Measurements from ENCODE around the gene TPD52L1.

The TPD52L1 gene

DNA sequence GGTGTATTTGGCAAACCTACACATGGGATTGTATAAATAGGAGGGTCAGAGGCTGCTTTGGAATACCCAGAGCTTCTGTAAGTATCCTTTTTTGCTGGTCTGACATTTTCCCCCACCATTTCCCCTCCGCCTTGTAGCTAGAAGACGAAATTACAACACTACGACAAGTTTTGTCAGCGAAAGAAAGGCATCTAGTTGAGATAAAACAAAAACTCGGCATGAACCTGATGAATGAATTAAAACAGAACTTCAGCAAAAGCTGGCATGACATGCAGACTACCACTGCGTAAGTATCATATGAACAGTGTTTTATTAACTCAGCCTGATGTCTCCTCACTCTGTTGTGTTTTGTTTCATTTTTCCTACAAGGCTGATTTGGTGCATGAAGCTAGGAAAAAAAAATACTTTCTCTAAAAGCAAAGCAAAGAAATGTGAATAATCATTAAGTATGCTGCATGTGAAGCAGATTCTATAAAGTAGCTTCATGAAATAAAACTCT is 75.5 kb downstream of the TPD52L1 start:
- no peak overlapping the region for H3K27ac ChIP-seq

DNA sequence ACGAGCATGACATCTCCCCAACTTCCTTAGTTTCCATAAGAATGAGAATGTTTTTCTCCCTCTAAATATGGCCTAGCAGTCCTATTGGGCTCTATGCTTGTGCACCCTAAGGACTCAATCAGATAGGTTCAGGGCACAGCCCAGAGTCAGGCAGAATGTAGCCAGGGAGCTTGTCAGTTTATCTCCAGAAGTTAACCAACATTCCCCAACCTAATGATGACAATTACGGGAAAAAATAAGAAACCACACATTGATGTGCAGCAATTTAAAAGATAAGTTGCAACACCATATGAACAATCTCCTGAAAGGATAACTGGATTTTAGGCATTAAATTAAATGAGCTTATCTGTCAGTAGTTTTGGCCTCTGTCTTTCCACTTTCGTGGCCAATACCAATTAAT is 77.1 kb downstream of the TPD52L1 start:
- TF ChIP-seq, protein P1, sequence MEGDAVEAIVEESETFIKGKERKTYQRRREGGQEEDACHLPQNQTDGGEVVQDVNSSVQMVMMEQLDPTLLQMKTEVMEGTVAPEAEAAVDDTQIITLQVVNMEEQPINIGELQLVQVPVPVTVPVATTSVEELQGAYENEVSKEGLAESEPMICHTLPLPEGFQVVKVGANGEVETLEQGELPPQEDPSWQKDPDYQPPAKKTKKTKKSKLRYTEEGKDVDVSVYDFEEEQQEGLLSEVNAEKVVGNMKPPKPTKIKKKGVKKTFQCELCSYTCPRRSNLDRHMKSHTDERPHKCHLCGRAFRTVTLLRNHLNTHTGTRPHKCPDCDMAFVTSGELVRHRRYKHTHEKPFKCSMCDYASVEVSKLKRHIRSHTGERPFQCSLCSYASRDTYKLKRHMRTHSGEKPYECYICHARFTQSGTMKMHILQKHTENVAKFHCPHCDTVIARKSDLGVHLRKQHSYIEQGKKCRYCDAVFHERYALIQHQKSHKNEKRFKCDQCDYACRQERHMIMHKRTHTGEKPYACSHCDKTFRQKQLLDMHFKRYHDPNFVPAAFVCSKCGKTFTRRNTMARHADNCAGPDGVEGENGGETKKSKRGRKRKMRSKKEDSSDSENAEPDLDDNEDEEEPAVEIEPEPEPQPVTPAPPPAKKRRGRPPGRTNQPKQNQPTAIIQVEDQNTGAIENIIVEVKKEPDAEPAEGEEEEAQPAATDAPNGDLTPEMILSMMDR (conservative IDR thresholded peaks at IDR 0.05), result no peak
- no peak overlapping the region; the same call in 1 of the 2 replicates for H3K27ac ChIP-seq

More for the DNA sequence above, 75.5 kb downstream of the TPD52L1 start:
- TF ChIP-seq, protein P1 (conservative IDR thresholded peaks at IDR 0.05), result no peak

DNA sequence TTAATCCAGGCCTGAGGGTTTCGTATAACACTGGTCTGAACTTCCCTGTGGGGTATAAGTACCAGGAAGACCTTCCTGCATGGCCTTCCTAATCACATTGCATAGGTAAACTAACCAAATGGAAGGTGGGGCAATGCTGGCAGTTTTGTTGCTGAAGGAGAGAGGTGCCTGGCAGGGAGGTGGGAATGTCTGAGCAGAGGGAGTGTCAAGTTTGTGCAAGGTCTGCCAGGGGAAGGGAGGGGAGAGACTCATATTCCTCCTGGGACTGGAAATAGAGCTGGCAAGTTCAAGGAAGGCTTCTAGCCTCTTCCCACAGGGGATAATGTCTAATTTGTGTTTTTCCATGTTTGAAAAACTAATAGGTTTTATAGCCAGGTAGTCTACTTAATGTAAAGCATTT is 77.6 kb downstream of the TPD52L1 start:
- TF ChIP-seq, protein P1 (conservative IDR thresholded peaks at IDR 0.05), result no peak

DNA sequence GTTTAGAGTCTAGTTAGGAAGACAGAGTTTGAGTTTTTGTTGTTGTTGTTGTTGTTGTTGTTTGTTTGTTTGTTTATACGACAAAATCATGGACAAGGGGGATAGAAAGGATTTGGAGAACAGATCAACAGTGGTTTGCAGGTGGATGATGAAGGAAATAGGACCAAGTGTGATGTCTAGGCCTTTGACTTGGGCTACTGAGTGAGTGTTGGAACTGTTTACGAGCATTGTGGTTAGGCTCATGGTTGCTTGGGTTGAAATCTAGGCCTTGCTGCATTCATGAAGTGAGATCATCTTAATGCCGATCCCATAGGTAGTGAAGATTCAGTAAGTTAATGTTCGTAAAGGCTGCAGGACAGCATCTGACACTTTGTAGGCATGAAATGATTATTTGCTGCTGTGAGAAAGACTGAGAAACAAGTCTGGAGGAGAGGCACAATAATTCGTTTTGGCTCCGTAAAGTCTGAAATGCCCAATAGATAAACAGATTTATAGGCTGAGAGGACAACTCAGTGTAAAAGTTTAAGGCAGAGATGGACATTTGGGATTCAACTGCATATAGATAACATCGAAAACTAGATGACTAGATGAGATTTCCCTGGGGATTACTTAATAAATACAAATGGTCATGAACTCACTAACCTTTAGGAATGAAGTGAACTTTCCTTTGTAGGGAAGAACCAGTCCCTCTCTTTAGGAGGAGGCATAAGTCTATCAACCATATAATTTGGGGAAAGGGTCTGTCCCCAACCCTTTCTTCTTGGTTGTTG is 78.2 kb downstream of the TPD52L1 start:
- peak overlapping the region; percentile 28; the same call in 1 of the 2 replicates for H3K27ac ChIP-seq
- TF ChIP-seq, protein P1 (conservative IDR thresholded peaks at IDR 0.05), result no peak

More for the DNA sequence above, 77.6 kb downstream of the TPD52L1 start:
- H3K27ac ChIP-seq, result peak overlapping the region; percentile 14; the same call in 1 of the 2 replicates

DNA sequence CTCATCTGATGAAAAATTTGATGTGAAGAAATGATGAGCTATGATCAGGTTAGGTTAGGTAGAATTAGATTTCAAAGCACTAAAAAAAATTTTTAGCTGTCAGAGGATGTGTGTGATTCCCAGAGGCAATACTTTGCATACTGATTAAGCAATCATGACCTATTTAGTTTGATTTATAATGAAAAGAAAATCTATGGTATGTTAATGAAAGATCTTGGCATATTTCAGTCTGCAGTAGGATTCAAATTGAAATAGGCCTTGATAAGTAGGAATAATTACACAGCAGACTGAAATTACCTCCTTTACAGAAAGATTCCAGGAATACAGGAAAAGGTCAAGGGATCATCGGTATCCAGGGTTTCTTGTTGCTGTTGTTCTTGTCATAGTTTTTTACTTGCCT is 78.9 kb downstream of the TPD52L1 start:
- peak overlapping the region; percentile 28; the same call in 1 of the 2 replicates for H3K27ac ChIP-seq
- TF ChIP-seq, protein P1 (conservative IDR thresholded peaks at IDR 0.05), result no peak

DNA sequence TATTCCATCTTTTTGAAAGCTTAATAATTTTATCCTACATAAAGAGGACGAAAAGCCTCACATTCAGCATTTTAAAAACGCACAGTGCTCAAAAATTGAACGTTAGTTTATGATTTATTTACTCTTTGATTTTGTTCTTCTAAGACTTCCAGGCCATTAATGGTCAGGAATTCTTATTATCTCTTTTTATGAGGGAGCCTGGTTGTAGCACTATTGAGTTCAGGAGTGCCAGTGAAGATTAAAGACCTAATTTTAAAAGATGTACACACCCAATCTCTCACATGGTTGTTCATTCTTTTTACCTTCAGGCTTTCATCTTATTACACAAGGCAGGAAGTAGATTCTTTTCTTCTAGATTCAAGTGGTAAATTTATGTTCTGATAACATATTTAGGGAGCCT is 79.6 kb downstream of the TPD52L1 start:
- peak overlapping the region; percentile 28; the same call in 1 of the 2 replicates for H3K27ac ChIP-seq
- TF ChIP-seq, protein P1 (conservative IDR thresholded peaks at IDR 0.05), result no peak

DNA sequence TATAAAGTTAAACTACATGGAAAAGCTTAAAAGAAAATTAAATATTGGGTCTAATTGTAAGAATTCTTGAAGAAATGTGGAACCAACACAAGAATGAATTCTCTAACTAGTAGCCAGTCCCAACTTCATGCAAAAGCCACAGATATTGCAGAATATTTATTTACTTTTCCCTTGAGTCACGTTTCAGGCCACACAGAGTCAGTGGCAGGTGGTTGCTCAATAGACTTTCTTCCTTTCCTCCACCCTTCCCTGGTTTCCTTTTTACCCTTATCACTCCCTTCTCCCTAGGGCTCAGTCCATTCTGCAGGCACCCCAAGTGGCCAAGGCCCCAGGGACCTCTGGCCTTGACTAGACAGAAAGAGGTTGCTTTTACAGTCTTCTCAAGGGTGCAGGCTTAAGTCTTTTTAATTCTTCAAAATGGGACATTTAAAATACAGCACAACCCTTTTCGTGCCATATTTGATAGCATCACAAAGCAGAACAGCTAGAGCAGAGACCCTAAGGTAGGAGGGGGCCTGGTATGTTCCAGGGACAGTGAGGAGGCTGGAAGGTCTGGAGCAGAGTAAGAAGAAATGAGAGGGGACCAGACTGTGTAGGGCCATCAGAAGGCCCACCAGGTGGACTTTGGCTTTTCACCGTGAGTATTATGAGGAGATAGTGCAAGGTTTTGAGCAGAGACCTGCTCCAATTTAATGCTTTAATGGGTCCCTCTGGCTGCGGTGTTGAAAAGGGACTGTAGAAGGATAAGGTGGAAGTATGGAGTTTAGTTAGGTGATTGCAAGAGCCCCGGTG is 83.2 kb downstream of the TPD52L1 start:
- H3K27ac ChIP-seq, result no peak overlapping the region
- TF ChIP-seq, protein P1 (conservative IDR thresholded peaks at IDR 0.05), result no peak
